HG03103 (cell line): Measurements from ENCODE around the gene ATP10D.

ENCODE experiments used
- ATAC-seq: cut with Tn5 transposase; IDR thresholded peaks from one replicate; pipeline ENCODE4 v1.9.1; 2021; ENCODE audit warnings: low read depth; ENCODE audit not compliant: unreplicated experiment

Gene ATP10D

DNA sequence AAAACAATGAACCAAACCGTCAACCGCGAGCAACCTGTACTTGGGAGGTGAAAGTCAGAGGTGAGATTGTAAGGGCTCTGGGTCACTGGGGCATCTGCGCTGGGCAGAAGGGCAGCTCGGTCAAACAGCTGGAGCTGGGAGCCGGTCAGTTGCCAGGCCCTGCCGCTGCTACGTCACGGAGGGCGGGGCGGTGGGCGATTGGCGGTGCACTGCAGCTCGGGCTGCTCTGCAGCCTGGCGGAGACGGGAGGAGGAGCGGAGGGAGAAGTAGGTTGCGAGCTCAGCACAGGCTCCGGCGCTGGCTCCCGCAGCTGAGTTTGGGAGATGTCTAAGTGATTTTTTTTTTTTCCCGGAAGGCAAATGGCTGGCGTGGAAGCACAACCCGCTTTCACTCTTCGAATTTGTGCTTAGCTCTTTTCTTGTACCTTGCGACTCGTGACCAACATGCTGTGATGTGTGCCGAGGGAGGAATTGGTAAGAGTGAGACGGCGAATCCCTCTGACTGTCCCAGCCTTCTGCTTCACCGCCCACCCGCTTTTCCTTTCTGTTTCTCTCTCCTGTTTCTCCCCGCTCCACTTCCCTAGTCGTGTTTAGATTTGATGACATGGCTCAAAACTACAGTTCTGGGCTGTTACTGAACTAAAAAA is at the start of gene ATP10D:
ATP10D (plus strand) TSS at position 229 of the 646 bp plus-strand sequence. CDS start 27,266 bp downstream, outside the sequence.
- peak; percentile 94 for ATAC-seq

DNA sequence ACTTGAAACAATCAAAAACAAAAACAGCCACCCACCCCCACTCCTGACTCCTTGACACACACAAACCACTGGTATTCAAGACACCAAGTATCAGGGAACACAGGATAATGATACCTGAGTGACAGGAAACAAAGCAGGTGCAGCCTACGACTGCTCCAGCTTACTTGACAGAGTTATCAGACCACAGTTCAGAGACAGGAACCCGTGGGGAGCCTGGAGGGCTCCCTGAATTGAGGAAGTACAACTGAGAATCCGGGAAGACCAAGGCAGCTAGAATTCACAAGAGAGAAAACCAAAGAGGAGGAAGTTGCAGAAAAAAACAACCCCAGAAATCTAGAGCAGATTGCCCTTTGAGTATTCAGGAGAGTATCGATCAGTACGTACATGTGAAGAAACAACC is 42.1 kb upstream of the ATP10D start:
- peak; percentile 79 for ATAC-seq

- no peak for ATAC-seq
Measured at GRCh38 chr4:47444031-47444430, 41.0 kb upstream of the ATP10D start.

GRCh38 chr4:47451657-47452056 is 33.4 kb upstream of the ATP10D start:
- ATAC-seq = no peak

DNA sequence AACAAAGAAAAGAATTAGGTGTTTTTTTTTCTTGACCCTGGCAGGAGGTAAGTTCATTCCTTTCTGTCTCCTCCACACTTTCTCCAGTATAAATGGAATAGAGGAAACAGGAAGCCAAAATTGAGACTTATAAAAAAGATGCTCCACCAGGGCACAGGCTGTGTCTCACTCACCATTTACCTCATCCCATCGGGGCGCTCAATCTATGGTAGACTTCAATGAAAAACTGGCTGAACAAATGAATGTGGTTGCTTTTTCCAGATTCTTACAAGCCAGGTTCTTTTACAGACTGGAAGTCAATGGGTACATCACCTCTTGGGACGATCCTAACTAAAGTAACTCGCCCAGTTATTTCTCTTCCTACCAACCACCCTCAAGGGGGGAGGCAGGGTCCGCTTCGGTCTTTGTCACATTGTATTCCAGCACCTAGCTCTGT is 22.3 kb upstream of the ATP10D start:
- peak; percentile 16 for ATAC-seq

GRCh38 chr4:47463235-47463956 is 21.7 kb upstream of the ATP10D start, which contains the start of gene COMMD8:
COMMD8 (minus strand) TSS chr4:47463702; CDS start chr4:47463651, 51 bp downstream.
- ATAC-seq = peak; percentile 80

- ATAC-seq = peak; percentile 36
Measured at GRCh38 chr4:47465004-47465403, 20.1 kb upstream of the ATP10D start.

- no peak for ATAC-seq
Measured at GRCh38 chr4:47466056-47466785, 18.9 kb upstream of the ATP10D start.

DNA sequence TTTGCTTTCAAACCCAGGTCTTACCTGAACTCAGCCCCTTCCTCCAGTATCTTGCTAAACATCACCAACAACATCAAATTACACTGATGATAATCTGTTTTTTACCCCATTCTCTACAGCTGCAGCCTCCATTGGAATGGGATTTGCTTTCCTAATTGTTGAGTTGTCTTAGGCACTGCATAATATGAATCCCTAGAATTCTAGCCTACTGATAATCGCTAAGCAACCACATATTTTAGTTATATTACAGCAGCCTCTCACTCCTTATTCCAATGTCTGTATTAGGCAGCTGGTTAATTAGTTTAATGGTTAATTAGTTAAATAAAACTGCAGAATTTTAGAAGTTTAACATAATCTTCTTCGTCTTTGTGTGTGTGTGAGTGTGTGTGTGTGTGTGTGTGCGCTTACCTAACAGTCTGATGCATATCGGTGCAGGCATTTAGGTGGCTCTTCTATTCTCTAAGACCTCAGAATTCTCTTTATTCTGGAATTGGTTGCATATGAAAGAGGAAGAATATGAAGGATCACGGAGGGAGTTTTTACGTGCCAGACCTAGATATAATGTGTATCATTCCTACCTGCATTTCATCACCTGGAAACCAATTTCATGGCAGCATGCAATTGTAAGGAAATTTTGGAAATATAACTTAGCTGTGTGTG is 16.2 kb upstream of the ATP10D start:
- ATAC-seq = no peak

DNA sequence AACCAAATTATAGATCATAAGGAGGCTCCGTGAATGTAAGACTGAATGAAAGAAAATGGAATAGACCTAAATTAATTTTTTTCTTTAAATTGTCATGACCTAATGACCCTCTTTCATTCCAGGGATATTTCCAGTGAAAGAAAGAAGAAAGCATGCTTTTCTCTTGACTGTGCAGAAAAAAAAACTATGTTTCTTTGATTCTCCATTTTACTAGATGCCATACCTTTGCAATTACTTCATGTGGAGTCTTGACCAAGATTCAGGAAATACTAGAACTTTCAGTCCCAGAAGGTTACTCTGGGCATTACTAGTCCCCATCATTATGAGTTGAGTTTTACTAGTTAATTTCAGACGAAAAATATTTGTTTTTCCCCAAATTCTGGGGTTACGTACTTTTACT is 15.1 kb upstream of the ATP10D start:
- no peak for ATAC-seq

GRCh38 chr4:47471064-47471463 is 14.0 kb upstream of the ATP10D start:
- no peak for ATAC-seq

- ATAC-seq = no peak
Measured at GRCh38 chr4:47471591-47471990, 13.5 kb upstream of the ATP10D start.

DNA sequence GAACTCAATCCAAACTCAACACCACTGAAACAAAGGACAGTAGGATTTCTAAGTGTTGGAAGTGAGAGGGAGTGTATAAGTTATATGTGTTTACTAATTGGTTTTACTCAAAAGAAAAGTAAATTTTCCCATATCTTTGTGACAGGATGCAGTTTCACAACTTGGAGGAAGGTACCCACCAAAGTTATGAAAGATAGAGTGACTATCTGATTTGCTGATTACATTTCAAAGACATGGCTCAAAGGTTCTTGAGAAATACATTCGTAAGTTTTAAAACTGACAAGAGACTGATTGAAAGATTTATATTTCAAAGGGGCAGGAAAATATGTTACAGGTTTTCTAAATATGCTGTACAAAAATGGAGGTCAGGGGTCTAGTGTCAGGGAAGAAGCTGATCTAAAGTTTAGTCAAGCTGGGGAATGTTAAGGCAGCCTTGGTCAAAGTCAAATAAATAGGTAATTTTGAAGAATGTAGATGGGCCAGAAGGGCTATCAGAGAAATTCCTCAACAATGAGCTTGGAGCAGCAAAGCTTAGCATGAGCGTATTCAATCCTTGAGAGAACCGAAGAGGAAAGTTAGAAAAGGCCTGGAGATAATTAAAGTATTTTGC is 11.8 kb upstream of the ATP10D start:
- ATAC-seq = no peak

DNA sequence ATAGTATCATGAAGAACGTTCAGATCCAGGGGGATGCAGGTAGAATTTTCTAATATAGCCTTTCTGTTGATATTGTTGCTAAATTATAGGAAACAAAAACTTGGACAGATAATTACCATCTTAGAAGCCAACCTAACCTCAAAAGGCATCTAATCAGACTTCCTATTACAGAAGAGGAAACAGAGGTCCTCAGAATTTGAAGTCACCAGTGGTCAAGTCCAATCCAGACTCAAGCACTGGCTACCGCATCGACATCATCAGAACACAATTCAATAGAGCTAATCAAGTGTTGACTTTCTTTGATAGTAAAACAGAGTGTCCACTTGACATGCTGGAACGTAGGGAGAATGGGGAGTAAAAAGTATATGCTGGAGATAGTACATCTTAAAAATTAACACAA is 10.3 kb upstream of the ATP10D start:
- no peak for ATAC-seq

GRCh38 chr4:47475411-47475810 is 9.7 kb upstream of the ATP10D start:
- ATAC-seq = no peak

GRCh38 chr4:47478804-47479203 is 6.3 kb upstream of the ATP10D start:
- no peak for ATAC-seq

DNA sequence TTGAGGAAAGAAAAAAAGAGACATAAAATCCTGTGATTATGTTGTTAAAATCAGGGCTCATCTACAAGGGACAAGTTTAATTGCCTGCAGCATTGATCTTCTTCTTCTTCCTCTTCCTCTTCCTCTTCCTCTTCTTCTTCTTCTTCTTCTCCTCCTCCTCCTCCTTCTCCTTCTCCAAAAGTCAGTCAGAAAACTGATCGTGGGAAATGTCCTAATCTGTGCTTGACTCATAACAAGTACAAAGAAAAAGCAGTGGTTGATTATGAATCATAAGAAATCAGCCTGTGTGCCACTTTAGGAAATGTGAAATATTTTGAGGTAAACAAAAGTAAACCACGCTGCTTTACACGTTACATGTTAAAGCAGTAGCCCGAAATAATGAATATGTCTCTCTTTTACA is 2.7 kb upstream of the ATP10D start:
- no peak for ATAC-seq

DNA sequence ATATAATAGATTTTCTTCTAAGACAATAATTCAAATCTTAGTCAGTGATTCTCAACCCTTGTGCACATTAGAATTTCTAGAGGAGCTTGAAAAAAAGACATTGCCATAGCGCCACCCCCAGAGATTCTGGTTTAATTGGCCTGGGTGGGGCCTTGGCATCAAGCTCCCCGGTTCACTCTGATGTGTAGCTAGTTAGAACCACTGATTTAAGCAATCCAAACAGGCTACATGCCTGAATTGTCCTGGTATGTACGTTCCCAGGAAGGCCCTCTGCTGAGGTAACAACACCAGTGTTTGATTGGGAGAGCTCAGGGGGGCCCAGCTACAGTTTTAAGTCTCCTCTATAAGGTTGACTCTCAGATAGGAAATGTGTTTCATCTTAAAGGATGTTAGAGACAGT is 1.3 kb upstream of the ATP10D start:
- peak; percentile 8 for ATAC-seq

DNA sequence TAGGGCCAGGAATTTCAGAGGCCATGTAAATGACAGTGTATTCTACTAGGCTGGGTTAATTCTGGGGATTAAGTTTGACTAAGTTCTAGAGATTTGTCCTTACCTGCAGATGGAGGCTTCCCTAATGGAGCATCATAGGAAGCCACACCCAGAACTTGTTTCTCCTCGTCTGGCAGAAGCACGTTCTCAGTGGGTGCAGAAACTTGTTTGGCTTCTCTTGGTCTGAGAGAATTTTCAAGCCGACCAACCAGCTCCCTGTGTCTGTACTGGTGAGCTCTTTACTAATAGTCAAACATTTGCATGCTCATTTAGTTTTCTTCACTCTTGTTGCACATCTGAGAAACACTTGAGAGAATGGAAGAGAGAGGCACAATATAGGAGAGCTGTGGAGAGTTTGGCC is 907 bp upstream of the ATP10D start:
- peak; percentile 26 for ATAC-seq

DNA sequence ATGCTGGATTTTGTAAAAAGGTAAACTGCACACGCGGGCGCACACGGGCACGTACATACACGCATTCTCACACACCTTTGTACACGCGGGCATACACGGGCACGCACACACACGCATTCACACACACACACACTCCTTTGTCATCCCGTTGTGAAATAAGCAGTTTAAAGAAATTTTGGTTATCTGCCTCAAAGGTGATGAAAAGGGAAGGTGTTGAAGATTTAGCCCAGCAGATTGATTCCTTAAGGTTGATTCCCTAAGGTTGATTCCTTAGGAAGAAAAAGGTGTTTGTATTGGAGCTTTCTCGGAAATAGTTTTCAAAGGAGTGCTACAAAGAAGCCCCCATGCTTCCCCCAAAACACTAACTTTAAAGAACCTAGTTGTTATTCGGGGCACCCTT is 693 bp downstream of the ATP10D start:
- no peak for ATAC-seq
